Naive thymus-derived CD4-positive, alpha-beta T cell (primary cell): ENCODE measurements around the gene BAZ1B. TPM values are rescaled to one million over a fixed set of nuclear protein-coding genes. Genes with fewer than 3 reads are reported as not detected.

Experiments used
- ATAC-seq: fragments of 150-1000 bp; cut with Tn5 transposase; 2 replicates; pipeline ENCODE4 v1.10.0; 2021; ENCODE audit warnings: mild to moderate bottlenecking, moderate library complexity
- CTCF ChIA-PET: fragments of 350-600 bp; sonication (Branson Sonifier 250); formaldehyde crosslinking; loops from one replicate; lab custom pipeline; 2021; ENCODE audit warnings: antibody characterized with exemption; lab: Charles Lee
- POLR2A ChIA-PET: fragments of 350-600 bp; sonication (Branson Sonifier 250); formaldehyde crosslinking; loops from one replicate; lab custom pipeline; 2021; ENCODE audit warnings: antibody characterized with exemption, inconsistent platforms; lab: Charles Lee
- DNase-seq, 9 donors: peaks; one replicate each; pipeline versions ENCODE4 v3.0.0 to v3.0.0-alpha.2; 2020 to 2022; ENCODE audit warnings: mixed read lengths in 1 of 9
- H3K27ac ChIP-seq: one replicate; pipeline ENCODE4 v1.7.0; 2013; ENCODE audit warnings: mild to moderate bottlenecking, low read depth, low read length, moderate library complexity
- H3K27me3 ChIP-seq, 2 donors: one replicate each; pipeline ENCODE4 v1.7.0; 2013; ENCODE audit warnings: low read length in 2 of 2, mild to moderate bottlenecking in 2 of 2, moderate library complexity in 2 of 2; ENCODE audit not compliant: control insufficient read depth in 2 of 2, insufficient read depth in 2 of 2
- H3K36me3 ChIP-seq, 3 experiments: 1 replicate in 2 of 3; 2 replicates in 1 of 3; pipeline ENCODE4 v1.7.0; 2013; ENCODE audit warnings: low read length in 3 of 3, mild to moderate bottlenecking in 3 of 3, moderate library complexity in 1 of 3; ENCODE audit not compliant: insufficient read depth in 3 of 3, control insufficient read depth in 2 of 3
- H3K4me1 ChIP-seq, 2 donors: one replicate each; pipeline ENCODE4 v1.7.0; 2013; ENCODE audit warnings: low read length in 2 of 2, mild to moderate bottlenecking in 2 of 2, moderate library complexity in 1 of 2; ENCODE audit not compliant: control insufficient read depth in 2 of 2, insufficient read depth in 2 of 2
- H3K4me3 ChIP-seq: 2 replicates; pipeline ENCODE4 v1.7.0; 2013; ENCODE audit warnings: mild to moderate bottlenecking, low read length
- H3K9me3 ChIP-seq, 3 experiments: 1 replicate in 2 of 3; 2 replicates in 1 of 3; pipeline ENCODE4 v1.7.0; 2013; ENCODE audit warnings: low read length in 3 of 3; ENCODE audit not compliant: control insufficient read depth in 2 of 3
- H3K27ac Mint-ChIP-seq, 9 donors: one replicate each; pipeline ENCODE4 v1.8.0; 2020 to 2022; ENCODE audit warnings: mixed read lengths in 9 of 9, mild to moderate bottlenecking in 8 of 9, moderate library complexity in 5 of 9, inconsistent platforms in 2 of 9
- H3K27me3 Mint-ChIP-seq, 5 donors: one replicate each; pipeline ENCODE4 v1.8.0; 2021 to 2022; ENCODE audit warnings: mixed read lengths in 5 of 5, mild to moderate bottlenecking in 1 of 5
- H3K36me3 Mint-ChIP-seq, 5 donors: one replicate each; pipeline ENCODE4 v1.8.0; 2020 to 2022; ENCODE audit warnings: mixed read lengths in 5 of 5, mild to moderate bottlenecking in 3 of 5, inconsistent platforms in 1 of 5
- H3K4me1 Mint-ChIP-seq, 7 donors: one replicate each; pipeline ENCODE4 v1.8.0; 2020 to 2022; ENCODE audit warnings: mixed read lengths in 7 of 7, mild to moderate bottlenecking in 3 of 7, inconsistent platforms in 1 of 7
- H3K4me3 Mint-ChIP-seq, 10 donors: one replicate each; pipeline ENCODE4 v1.8.0; 2020 to 2022; ENCODE audit warnings: mild to moderate bottlenecking in 10 of 10, mixed read lengths in 10 of 10, moderate library complexity in 6 of 10, inconsistent platforms in 2 of 10
- H3K9me3 Mint-ChIP-seq, 11 donors: one replicate each; pipeline ENCODE4 v1.8.0; 2020 to 2022; ENCODE audit warnings: mixed read lengths in 11 of 11, mild to moderate bottlenecking in 4 of 11, inconsistent platforms in 1 of 11, moderate library complexity in 1 of 11
- intact Hi-C, 2 donors: fragments of 100-400 bp; cut with micrococcal nuclease; formaldehyde crosslinking; loops; one replicate each; pipeline ENCODE4 v1.15.1; 2023
- polyA plus RNA-seq, 2 donors: library from polyadenylated mRNA; unstranded; fragments of 300-500 nt; fragmentation: Illumina TruSeq; gene quantifications; one replicate each; pipeline ENCODE4 v1.2.3, GENCODE V29; 2021
- total RNA-seq, 6 experiments: library from RNA in 5 of 6; stranded (reverse) in 5 of 6; gene quantifications; 1 replicate in 5 of 6; 2 replicates in 1 of 6; pipeline ENCODE4 v1.2.3 and lab custom pipeline; 2021 to 2026

BAZ1B gene
- total and polyA plus RNA-seq, 7 experiments from 2014 or later, result 14.7 to 90.3 (median 47.1) TPM

DNA sequence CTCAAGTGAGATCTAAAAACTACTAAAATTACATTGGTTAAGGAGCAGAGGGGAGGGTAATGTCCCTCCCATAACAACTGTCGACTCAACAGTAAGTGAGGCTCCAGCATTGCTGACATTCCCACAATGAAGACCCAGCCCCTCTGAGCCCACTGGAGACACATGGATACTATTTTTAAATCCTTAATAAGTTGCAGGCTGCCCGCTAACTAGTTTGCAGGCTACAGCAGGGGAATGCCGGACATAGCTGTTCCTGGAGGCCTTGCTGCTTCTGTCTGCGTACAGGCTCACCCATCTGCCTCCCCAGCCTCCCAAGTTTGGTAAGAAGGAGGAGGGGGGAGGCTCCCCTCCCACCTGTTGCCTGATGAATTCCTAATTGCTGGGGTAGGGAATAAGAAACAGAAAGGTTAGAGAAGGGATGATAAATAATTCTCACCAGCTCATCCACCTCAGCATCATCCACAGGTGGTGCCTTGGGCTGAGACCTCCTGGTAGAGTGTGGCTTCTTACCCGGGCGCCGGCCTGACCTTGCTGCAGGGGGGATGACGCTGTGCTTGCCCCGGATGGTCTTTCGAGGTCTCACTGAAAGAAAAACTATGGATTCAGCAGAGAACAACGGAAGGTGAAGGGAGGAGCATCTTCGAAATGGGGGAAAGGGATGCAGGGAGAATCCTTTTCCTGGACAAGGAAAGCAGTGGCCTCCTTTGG, 78.4 kb downstream of the BAZ1B start:
- intact Hi-C loops, result no loop called here
- Histone ChIP-seq H3K4me1 (no peaks in the 10 kb centered on the region), H3K4me3 (no peak overlapping the region), H3K27me3 (no peaks in the 10 kb centered on the region), H3K36me3 (peaks cover 24 to 77% (median 35%) of the 10 kb centered on the region in 3 experiments), H3K27ac (no peak overlapping the region), H3K9me3 (no peaks in the 10 kb centered on the region)
- H3K27me3 Mint-ChIP-seq, result no peaks in the 10 kb centered on the region
- CTCF ChIA-PET, result no interaction called here
- peak overlapping the region in 2 of 9 donors; percentile 21 to 55 for H3K27ac Mint-ChIP-seq
- peaks cover 0 to 2% (median 0%) of the 10 kb centered on the region in 11 donors for H3K9me3 Mint-ChIP-seq
- ATAC-seq (no peak), DNase-seq (no peak)
- peaks cover 10 to 59% (median 34%) of the 10 kb centered on the region in 5 donors for H3K36me3 Mint-ChIP-seq
- no peak overlapping the region for H3K4me3 Mint-ChIP-seq
- POLR2A ChIA-PET, result no interaction called here
- peaks cover 0 to 7% (median 2%) of the 10 kb centered on the region in 7 donors for H3K4me1 Mint-ChIP-seq

GRCh38 chr7:73442903-73443500, 79.1 kb downstream of the BAZ1B start:
- H3K36me3 Mint-ChIP-seq, result peaks cover 10 to 55% (median 30%) of the 10 kb centered on the region in 5 donors
- peaks cover 0 to 5% (median 0%) of the 10 kb centered on the region in 7 donors for H3K4me1 Mint-ChIP-seq
- H3K9me3 ChIP-seq, result no peaks in the 10 kb centered on the region
- H3K27ac ChIP-seq, result no peak overlapping the region
- no peaks in the 10 kb centered on the region for H3K4me1 ChIP-seq
- intact Hi-C loops, result no loop called here
- no peaks in the 10 kb centered on the region for H3K27me3 Mint-ChIP-seq
- DNase-seq (no peak), ATAC-seq (no peak)
- H3K9me3 Mint-ChIP-seq, result peaks cover 0 to 2% (median 0%) of the 10 kb centered on the region in 11 donors
- ChIA-PET POLR2A (no interaction called here), CTCF (no interaction called here)
- H3K27me3 ChIP-seq, result no peaks in the 10 kb centered on the region
- H3K4me3 ChIP-seq, result no peak overlapping the region
- peaks cover 17 to 70% (median 29%) of the 10 kb centered on the region in 3 experiments for H3K36me3 ChIP-seq
- no peak overlapping the region for H3K4me3 Mint-ChIP-seq
- H3K27ac Mint-ChIP-seq, result peak overlapping the region in 3 of 9 donors; percentile 21 to 63 (median 32)

DNA sequence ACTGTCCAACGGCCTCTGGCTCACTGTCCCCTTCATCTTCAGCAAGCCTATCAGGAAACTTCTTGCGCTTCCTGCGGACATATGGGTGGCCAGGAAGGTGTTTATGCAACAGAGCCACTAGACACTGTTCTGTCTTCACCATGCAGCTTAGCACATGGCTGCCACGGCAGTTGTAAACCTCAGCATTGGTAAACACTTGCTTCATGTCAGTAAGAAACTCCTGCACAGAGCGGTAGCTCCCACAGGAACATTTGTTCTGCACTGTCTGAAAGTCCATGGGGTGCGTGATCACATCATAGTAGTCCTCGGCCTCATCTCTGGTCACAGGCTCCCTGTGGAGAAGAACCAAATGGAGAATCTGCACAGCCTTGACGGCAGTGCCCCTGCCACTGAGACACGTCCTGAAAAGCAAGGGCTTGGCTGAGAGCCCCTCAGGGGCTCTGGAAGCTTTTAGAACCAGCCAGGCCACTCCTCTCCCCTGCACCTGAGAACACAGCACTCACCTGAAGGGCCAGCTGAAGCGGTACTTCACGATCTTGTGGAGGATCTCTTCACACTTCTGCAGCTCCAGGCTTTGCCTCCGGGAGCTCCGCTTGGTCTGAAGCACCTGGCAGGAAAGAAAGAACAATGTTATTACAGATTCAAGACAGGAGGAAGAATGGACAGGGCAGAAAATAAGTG, 79.7 kb downstream of the BAZ1B start:
- Histone ChIP-seq H3K27me3 (no peaks in the 10 kb centered on the region), H3K4me1 (no peaks in the 10 kb centered on the region), H3K9me3 (no peaks in the 10 kb centered on the region), H3K36me3 (peaks cover 17 to 64% (median 29%) of the 10 kb centered on the region in 3 experiments), H3K27ac (no peak overlapping the region), H3K4me3 (no peak overlapping the region)
- no peaks in the 10 kb centered on the region for H3K27me3 Mint-ChIP-seq
- H3K4me1 Mint-ChIP-seq, result peaks cover 0 to 7% (median 0%) of the 10 kb centered on the region in 7 donors
- H3K27ac Mint-ChIP-seq, result peak overlapping the region in 4 of 9 donors; percentile 8 to 81 (median 51)
- no peak for ATAC-seq
- peaks cover 0 to 2% (median 0%) of the 10 kb centered on the region in 11 donors for H3K9me3 Mint-ChIP-seq
- H3K36me3 Mint-ChIP-seq, result peaks cover 9 to 54% (median 28%) of the 10 kb centered on the region in 5 donors
- intact Hi-C loops, result no loop called here
- no peak for DNase-seq
- H3K4me3 Mint-ChIP-seq, result no peak overlapping the region
- ChIA-PET CTCF (no interaction called here), POLR2A (no interaction called here)

DNA sequence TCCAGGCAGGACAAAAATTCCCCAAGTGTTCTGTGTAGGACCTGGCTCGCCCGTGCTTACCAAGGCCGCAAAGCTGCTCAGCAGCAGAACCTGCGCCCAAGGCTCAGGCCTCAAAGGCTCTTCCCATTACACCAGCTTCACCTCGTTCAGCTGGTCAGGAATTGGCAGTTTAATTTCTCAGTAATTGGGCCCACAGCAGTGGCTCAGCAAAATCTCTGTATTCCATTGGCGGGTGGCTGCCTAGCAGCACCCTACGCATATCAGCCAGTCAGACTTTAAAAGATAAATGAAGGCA, 82.7 kb downstream of the BAZ1B start:
- ChIA-PET POLR2A (no interaction called here), CTCF (no interaction called here)
- Histone ChIP-seq H3K4me1 (no peaks in the 10 kb centered on the region), H3K36me3 (peaks cover 4 to 34% (median 17%) of the 10 kb centered on the region in 3 experiments), H3K27ac (no peak overlapping the region), H3K27me3 (no peaks in the 10 kb centered on the region), H3K9me3 (no peaks in the 10 kb centered on the region), H3K4me3 (no peak overlapping the region)
- Mint-ChIP-seq H3K27me3 (peaks cover 0 to 4% (median 0%) of the 10 kb centered on the region in 5 donors), H3K27ac (peak overlapping the region in 4 of 9 donors; percentile 17 to 85 (median 58)), H3K4me3 (no peak overlapping the region), H3K9me3 (peaks cover 0 to 5% (median 0%) of the 10 kb centered on the region in 11 donors), H3K4me1 (peaks cover 0 to 4% (median 2%) of the 10 kb centered on the region in 7 donors), H3K36me3 (peaks cover 6 to 31% (median 9%) of the 10 kb centered on the region in 5 donors)
- intact Hi-C loops, result loop anchor here in 1 of 2 donors (10.0 kb wide), 1 partner anchor 275 kb away; the partner anchor contains the start of gene STX1A
- ATAC-seq (no peak), DNase-seq (no peak)

DNA sequence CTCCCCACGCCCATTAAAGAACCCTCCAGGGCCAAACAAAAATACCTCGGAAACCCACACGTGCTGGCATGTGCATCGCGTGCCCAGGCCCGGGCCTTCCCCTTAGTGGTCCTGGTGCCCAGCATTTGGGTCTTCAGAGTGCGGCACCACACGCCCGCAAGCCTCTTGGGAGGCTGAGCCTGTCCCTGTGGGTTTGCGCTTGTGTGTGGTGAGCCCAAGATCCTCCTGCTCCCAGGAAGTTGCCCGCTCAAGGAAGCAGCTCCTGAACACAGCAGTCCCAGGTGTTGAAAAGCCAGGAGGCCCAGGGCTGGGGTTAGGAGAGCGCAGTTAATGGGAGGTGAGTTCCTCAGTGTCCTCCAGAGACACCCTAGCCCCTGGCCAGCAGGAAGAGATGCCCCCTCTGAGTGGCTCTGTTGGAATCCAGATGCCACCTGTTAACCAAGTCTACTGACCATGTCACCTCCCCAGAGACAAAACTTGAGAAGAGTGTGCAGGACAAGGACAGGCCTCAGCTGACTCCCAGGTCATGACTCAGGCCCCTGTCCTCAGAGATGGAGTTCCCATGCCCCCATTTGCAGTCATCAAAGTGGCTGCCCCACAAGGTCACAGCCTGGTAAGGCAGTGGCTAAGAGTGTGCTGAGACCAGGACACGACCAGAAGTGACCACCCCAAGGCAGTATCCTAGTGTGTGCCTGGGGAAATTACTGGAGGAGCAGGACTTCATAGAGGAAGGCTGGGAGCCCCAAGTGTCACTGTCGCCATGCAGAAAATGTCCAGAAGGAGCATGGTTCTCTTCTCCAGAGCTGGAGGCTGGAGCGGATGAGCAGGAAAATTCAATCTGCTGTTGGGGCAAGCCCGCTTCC, 83.3 kb downstream of the BAZ1B start:
- H3K4me3 ChIP-seq, result no peak overlapping the region
- ChIA-PET CTCF (no interaction called here), POLR2A (interaction anchor here (0.6 kb wide), 1 partner anchor 19 kb away, joined by 3 read pairs; no protein-coding TSS in a partner anchor)
- ATAC-seq (no peak), DNase-seq (no peak)
- H3K4me1 ChIP-seq, result no peaks in the 10 kb centered on the region
- Mint-ChIP-seq H3K4me1 (peaks cover 0 to 4% (median 2%) of the 10 kb centered on the region in 7 donors), H3K4me3 (no peak overlapping the region), H3K36me3 (peaks cover 6 to 28% (median 9%) of the 10 kb centered on the region in 5 donors), H3K27me3 (peaks cover 0 to 4% (median 0%) of the 10 kb centered on the region in 5 donors), H3K27ac (peak overlapping the region in 3 of 9 donors; percentile 17 to 48 (median 47)), H3K9me3 (peaks cover 0 to 5% (median 0%) of the 10 kb centered on the region in 11 donors)
- H3K27me3 ChIP-seq, result no peaks in the 10 kb centered on the region
- no peak overlapping the region for H3K27ac ChIP-seq
- intact Hi-C loops, result loop anchor here in 1 of 2 donors (10.0 kb wide), 1 partner anchor 276 kb away; the partner anchor contains the start of gene STX1A
- H3K9me3 ChIP-seq, result no peaks in the 10 kb centered on the region
- peaks cover 4 to 28% (median 17%) of the 10 kb centered on the region in 3 experiments for H3K36me3 ChIP-seq
